LoVo (cell line): Measurements from ENCODE around the gene MAP3K5.
A peak's percentile ranks its signal among the peaks of the same experiment; 100 is the strongest.

ENCODE experiments used
- DNase-seq: peaks from one replicate; pipeline ENCODE4 v3.0.0-alpha.2; 2016; ENCODE audit warnings: low spot score

Gene MAP3K5

DNA sequence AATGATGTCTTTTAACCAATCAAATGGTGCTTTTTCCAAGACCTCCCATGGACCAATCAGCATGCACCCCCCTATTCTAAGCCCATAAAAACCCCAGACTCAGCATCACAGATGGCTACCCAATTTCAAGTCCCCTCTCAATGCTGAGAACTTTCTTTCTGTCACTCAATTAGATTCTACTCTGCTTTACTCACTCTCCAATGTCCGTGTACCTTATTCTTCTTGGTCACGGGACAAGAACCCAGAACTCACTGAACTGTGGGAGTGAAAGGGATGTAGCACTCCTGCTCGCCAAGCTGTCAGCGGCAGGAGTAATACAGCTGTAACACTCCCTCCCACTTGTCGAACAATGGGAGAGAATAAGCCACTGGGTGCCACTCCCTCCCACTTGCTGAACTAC, 221.2 kb downstream of the MAP3K5 start:
- no peak for DNase-seq

DNA sequence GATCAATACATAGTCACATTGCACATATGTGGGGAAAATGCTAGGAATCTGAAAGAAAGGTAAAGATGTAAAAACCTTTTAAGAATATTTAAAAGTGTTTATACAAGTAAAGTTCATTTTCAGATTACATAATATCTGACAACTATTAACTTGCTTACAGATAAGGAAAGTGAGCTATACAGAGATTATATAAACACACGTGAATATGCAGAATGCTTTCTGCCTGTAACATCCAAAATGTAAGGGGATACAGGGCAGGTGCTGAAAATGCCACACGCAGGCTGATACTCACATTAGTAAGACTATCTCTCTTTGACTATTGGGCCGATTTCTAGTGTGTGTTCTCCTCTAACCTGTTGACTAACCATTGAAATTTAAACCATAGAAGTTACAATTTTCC, 224.1 kb downstream of the MAP3K5 start:
- DNase-seq: no peak

DNA sequence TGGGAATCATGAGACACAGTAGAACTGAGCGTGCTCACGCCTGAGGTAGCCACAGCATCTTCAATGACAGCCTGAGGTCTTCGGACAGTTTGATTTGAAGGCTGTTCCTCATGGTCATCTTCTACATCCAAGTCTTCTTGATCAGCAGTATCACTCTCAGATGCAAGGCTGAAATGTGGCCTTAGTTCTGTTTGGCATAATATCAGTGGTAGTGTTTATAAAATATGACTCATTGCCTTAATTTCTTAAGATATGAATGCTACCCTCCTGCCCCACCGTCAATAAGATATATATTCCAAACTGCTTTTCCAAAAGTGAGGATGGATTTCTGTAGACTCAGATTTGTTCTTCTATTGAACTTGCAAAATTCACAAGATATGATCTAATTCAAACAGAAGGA, 224.6 kb downstream of the MAP3K5 start:
- DNase-seq: no peak

DNA sequence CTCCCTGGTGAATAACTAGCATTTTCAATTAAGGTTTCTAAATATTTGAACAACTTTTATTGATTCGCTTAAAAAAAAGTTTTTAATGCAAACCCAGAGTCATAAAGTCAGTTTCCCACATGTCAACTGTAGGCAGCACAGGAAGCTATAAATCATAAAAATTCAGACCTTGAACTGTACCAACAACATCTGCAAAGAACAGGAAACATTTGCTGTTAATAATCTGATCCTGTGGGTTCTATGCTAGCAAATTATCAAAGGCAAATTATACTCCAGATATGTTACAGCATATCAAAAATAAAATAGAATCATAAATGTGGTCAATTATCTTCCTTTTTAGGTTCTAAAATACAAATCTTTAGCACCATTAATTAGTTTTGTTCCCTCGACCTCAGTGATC, 225.4 kb downstream of the MAP3K5 start:
- peak; percentile 66 for DNase-seq

DNA sequence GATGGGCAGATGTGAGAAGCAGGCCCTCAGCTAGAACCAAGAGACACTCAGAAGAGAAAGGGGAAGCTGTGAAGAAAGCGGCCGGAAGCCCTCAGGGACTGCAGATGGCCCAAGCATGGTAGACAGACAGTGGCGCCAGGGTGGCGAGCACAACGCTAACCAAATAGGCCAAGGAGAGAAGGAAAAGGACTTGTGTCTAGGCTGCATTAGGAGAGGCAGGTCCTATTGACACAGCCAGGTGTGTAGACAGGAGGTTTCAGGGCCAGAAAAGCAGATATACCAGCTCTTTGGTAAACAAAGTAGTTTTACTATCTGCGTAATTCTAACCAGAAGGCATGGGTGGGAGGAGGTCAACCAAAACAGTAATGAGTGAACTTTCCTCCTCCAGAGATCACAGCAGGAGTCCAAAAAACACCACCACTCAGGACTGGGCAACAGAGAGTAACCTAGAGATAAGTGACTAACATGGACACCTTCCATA, 226.2 kb downstream of the MAP3K5 start:
- peak; percentile 70 for DNase-seq

DNA sequence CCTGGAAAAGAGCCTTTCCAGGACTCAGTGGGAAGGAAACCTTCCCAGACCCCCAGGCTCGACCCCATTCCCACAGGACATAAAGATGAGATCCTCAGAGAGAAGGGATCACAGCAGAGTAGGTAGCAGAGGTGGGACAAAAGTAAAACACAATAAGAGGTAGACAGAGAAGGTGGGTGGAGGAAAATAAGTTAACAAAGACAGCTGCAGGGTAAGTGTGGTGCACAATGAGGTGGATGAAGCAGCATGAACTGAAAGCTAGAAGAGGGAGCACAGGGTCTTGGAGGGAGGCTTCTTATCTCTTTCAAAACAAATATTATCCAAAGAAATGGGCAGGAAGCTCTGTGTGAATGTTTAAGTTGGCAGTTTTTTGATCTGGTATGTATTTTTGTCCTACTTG, 228.1 kb downstream of the MAP3K5 start:
- no peak for DNase-seq

DNA sequence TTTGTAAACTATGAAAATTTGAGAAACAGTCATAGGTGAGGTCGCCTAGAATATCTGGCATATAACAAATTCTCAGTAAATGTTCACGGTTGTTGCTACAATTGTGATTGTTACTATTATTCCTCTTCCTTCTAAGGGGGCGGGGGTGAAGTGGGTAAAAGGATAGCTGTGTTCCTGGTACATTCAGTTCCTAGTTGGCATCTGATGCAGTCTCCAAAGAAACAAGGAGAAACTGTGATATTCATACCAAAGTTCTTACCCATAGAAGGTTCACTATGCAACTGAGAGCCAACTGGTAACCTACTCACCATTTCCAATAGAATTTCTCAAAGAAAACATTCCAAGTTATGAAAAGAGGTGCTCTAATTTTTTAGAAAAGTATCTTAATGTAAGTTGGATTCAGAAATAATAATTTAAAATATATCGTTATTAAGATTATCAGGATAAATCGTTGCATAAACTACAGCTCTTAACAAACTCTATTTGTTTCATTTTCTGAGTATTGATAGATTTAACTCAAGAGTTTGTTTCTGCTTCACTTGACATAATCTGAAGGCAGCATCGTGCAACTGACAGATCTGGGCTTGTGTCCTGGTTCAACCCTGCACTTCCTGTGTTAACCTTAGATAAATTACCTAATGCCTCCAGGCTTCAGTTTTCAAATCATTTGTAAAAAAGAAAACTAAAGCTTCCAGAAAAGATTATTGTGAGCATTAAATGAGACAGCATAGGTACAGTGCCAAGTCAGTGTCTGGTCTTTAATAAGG, 228.7 kb downstream of the MAP3K5 start:
- DNase-seq: no peak

DNA sequence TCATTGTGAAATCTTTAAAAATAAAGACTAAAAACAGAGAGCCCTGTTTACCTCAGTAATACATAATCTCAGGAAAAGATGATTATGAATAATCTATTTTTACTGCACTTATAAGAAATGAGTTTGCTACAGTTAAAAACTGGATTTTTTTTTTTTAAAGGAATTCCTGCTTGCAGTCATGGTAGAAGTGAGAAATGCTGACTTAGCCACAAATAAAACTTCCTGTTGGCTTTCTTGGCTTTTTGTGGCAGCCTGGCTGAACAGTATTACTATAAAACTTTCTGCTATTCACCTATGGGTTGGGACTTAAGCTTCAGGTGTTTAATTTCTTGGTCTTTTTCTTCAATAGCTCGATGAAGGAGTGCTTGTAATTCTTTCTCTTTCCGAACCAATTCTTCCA, 230.1 kb downstream of the MAP3K5 start:
- DNase-seq: no peak

DNA sequence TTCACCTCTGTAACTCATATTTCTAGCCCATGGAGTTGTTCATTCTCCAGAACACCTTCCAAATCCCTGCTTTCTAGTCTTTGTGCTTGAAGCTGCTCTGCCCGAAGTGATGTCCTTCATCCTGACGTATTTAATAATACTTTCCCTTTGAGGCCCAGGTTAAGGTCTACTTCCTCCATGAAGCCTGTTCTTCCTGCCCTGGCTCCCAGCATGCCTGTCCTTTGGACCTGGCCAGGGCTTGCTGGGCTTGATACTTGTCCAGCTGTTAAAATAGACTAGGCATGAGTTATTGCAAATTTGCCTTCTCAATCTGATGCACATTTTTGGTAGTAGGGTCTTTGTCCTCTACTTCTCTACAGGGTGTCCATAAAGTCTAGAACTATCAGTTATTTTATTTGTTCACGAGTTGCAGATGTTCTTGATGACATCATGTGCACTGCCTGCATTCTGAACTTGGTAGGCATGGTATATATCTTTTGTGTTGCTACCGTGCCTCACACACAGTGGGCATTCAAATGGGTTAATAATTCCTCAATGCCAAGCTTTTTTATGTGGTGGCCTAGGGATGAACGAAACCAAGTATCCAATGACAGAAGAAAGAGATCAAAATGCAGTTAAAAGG, 239.0 kb downstream of the MAP3K5 start:
- no peak for DNase-seq

DNA sequence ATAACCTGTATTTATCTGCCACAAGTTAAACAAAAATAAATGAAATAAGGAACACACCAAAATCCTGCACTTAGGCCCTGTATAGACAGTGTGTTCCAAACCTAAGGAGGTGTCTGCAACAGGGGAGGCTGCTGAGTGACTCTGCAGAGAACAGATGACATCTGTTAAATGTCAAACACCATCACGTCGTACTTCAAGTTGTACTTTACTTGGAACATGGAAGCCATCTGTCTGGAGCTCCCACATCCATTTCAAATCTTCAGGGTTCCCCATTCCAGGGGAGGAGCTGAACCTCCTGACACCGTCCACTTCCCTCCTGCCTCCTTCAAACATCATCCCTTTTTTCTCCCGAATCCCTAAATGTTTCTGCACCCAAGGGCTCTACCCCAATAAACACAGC, 240.2 kb downstream of the MAP3K5 start:
- DNase-seq: no peak

DNA sequence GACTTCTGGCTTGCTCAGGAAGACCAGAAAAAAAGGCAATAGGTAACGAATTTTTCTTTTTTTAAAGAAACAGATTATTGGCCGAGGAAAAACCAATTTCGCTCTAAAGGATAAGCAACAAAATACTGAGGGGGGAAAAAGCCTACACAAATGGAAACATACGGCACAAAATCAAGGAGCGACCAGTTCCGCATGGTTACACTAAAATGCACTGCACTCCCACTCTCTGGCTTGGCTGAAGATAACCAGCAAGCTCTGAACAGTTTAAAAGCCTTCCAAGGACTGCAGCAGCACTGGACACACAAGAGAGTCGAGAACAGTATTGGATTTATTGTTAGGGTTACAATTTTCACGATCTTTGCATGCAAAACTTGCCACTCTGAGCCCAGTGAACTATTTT, 241.2 kb downstream of the MAP3K5 start:
- no peak for DNase-seq

DNA sequence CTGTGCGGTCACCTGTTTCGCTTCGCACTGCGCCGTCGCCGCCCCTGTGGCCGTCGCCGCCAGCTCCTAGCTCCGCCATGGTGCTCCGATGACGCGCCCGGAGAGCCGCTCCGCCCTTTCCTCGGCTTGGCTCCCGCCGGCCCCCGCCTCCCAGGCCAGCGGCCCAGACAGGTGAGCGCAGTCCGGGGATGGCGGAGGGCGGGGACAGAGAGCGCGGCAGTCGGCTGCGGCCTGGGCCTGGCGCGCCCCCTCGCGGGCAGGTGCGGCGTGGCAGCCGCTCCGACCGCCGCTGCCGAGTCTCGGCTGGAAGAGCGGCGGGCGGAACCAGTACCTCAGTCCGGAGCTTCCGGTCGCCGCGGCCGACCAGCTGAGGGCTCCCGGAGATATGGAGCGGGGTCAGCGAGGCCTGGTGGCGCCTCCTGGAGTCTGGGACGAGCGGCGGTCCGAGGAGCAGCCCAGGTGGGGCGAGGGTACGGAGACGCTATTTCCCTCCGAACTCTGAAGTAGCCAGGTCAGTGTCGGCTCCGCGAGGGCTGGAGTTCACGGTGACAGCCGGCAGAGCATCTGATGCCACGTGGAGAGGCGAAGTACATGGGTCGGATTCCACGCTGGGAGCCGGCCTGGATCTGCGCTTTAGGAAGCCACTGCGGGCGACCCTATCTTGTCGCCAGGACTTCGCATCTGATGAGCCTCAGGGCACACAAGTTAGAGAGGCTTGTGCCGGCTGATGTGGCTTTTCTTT, 241.8 kb downstream of the MAP3K5 start, which contains the start of gene MAP7:
TSS of gene MAP7 (minus strand) at position 93 of the 742 bp plus-strand sequence. CDS start at position 79, 14 bp downstream.
- DNase-seq: peak; percentile 89

DNA sequence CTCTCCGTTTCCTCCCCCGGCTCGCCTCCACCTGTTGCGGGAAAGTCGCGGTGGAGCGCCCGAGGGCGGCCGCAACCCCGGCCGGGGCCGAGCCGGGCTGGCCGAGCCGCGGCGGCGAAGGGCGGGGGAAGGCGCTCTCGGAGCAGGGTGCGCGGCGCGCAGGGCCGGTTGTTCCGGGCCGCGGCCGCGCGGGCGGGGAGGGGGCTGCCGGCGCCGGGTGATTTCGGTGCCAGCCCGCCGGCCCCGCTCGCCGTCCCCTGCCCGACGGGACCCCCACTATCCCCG, 242.3 kb downstream of the MAP3K5 start:
- no peak for DNase-seq

DNA sequence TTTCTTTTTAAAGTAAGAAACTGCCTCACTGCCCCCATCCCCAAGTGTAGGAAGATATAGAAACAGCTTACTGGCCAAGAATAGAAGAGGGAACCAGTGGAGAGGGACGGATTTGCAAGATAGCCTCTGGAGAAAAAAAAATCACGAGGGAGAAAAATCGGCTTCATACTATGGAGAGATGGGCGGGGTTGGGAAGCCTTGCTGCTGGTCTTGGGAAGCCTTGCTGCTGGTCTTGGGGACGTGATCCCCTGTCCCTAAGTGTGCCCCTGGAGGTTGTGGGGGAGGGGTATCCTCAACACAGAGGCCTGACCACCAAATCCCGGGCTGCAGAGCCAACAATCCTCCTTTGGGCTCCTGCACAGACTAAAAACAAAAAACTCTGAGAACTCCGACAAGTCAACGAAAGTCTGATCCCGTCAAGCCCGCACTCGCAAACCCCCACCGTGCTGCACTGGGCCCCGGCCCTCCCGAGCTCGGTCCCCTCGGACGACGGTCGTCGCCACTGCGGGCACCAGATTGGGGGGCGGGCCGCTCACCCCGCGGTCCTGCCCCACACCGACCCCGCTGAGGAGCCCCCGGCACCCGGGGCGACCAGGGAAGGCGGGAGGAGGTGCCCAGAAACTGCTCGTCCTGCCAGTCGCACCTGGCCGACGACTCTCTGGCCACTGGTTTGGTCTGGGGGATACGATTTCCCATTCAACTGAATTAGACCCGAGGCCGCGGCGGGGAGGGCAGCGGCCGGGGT, 242.8 kb downstream of the MAP3K5 start:
- peak; percentile 39 for DNase-seq

DNA sequence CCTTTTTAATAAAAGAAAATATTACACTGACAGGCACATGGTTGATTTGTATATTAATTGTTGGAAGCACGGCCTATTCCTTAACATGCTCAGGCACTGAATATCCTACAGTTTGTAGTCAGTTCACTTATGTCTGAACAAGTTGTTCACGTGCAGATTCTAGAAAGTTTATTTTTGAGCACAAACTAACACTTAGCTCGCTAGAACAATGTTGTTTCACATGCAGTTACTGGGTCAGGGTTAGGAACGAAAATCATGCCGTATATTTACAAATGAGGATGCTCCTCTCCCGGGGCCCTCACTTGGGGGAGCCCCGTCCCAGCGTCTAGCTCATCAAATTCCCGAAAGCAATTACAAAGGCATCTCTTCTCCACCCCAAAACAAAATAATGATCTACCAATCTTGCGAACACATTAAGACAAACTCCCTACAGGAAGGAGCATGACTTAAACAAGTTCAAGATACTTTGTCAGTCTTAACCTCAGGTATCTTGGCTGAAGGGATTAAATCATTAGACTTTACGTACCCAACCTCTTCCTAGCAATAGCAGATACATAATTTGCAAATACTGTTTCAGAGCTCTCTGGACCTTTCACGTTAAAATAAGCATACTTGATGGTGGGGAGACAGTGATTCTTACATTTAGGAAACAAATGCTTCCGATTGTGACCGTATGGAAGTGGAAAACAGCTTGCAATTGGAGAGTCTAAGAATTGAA, 243.5 kb downstream of the MAP3K5 start:
- no peak for DNase-seq

DNA sequence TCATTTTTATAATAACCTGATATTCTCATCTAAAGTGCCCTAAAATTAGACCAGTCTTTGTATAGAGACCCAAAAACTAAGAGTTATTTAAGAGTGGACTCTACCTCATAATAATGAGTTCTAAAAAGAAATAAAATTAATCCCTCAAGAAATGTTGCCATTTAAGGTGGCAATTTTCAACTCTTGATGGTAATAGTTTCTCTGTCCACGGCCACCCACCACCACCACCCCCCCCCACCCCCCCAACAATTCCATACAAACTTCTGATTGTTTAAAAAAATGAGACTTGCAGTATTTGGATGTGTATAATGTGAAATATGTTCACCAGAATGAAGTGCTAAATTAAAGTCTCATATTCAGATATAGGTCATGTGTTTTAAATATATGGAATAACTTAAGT, 244.4 kb downstream of the MAP3K5 start:
- DNase-seq: no peak

DNA sequence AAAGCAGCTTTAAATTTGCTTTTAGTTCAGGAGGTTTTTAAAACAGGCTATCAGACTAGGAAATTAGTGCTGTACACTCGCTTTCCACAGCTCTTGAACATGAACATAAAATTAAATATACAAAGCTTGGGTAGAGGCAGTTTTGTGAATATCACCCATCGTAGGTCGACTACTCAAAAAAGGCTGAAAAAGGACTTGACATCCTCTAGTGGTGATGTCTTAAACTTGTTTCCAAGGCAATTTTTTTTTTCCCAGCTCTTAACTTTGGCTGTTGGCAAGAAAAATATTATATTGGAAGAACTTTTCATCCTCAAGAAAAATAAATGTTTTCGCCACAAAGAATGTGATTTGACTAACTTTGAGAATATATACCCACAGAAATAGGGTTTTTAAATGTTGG, 244.9 kb downstream of the MAP3K5 start:
- no peak for DNase-seq

DNA sequence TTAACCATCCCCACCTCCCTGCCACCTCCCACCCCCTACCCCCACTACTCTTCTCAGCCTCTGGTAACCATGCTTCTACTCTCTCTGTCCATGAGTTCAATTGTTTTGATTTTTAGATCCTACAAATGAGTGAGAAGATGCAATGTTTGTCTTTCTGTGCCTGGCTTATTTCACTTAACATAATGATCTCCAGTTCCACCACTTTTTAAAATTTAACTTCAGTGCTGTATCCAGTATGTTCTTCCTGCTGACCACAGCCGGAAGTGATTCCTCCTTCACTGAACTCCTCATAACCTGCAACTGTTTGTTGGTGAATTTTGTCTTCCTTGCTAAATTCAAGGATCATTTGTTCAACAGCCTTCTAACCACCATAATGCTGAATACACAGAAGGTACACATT, 245.9 kb downstream of the MAP3K5 start:
- DNase-seq: no peak

DNA sequence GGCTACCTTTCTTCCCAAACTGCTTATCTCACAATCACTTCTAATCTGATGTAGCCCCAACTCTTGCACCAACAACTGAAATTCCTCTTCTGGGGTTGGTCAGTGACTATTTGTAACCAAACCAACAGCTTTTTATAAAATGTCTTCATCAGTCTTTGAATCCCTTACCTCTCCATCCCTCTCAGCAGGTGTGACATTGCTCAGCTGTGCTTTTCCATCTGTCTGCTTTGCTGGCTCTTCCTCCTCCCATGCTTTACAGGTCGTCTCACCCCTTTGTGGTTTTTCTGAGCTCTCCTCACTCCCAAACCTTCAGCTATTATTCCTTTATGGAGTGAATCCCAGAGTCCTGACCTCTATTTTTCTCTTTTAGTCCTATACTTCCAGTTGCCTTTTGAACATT, 248.0 kb downstream of the MAP3K5 start:
- DNase-seq: no peak

DNA sequence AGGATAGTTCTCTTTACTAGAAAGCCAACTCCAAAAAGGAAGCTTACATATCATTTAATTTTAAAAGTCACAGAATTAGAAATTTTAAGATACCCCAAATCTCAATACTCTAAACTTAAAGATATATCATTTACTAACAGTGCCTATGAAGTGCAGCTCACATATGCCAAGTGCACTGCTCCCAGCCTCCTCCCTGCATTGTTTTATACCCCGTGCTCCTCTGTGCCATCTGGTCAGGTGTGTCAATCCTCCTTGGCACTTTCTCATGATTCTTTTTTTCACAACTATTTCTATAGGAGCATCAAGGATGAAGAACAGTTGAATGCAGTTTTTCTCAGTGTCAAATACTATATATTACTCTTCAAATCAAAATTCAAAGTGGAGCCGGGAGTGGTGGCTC, 250.9 kb downstream of the MAP3K5 start:
- no peak for DNase-seq

DNA sequence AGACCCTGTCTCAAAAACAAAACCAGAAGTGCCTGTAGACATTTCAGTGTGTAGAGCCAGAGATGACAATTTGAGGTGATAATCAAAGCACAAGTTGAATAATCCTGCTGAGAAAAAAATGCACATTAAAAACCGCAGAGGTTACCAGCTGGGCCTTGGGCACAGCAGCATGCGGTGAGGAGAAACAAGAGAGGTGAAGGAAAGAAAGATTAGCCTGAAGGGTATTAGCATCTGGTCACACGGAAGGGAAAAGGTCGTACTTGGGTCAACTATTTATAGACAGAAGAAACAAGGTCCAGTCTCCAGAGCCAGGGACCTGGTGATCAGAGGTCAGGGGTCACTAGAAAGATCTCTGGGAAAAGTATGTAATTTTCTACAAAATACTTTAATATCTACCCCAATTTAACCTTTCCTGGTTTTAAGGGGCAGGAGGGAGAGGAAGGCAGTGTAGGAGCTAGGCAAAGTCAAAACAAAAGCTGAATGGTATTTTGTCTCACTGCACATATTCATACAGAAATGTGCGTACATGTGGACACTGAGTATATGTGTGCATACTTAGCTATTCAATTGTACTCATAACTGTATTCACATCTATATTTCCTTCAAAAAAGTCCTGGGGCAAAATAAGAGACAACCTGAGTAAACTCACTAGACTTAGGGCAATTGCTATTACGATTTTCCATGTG, 252.2 kb downstream of the MAP3K5 start:
- no peak for DNase-seq
